SW480 (cell line): ENCODE data around the gene RSAD1.

Experiments used
- DNase-seq: peaks from one replicate; pipeline ENCODE4 v3.0.0-alpha.2; 2016; ENCODE audit warnings: low spot score

RSAD1 gene

GRCh38 chr17:50478391-50479381 lies at the start of gene RSAD1:
RSAD1 (plus strand) TSS chr17:50478860; CDS start chr17:50478885, 25 bp downstream.
- DNase-seq: peak; percentile 90

GRCh38 chr17:50429793-50430192 lies 48.9 kb upstream of the RSAD1 start:
- DNase-seq: no peak

- no peak for DNase-seq
Observed at GRCh38 chr17:50430821-50431618, 47.6 kb upstream of the RSAD1 start.

GRCh38 chr17:50432125-50432762 lies 46.4 kb upstream of the RSAD1 start:
- no peak for DNase-seq

GRCh38 chr17:50437409-50437808 lies 41.3 kb upstream of the RSAD1 start:
- DNase-seq: no peak

GRCh38 chr17:50439008-50439407 lies 39.7 kb upstream of the RSAD1 start:
- DNase-seq: no peak

GRCh38 chr17:50440172-50440837 lies 38.4 kb upstream of the RSAD1 start:
- DNase-seq: no peak

GRCh38 chr17:50440838-50441829 lies 37.5 kb upstream of the RSAD1 start:
- no peak for DNase-seq

GRCh38 chr17:50443505-50443974 lies 35.1 kb upstream of the RSAD1 start:
- no peak for DNase-seq

GRCh38 chr17:50444841-50445715 lies 33.6 kb upstream of the RSAD1 start:
- no peak for DNase-seq

GRCh38 chr17:50445730-50446325 lies 32.8 kb upstream of the RSAD1 start:
- no peak for DNase-seq

- DNase-seq: no peak
Observed at GRCh38 chr17:50447870-50448595, 30.6 kb upstream of the RSAD1 start.

- no peak for DNase-seq
Observed at GRCh38 chr17:50448643-50449042, 30.0 kb upstream of the RSAD1 start.

- DNase-seq: no peak
Observed at GRCh38 chr17:50451943-50452629, 26.6 kb upstream of the RSAD1 start.

- DNase-seq: no peak
Observed at GRCh38 chr17:50452630-50453300, 25.9 kb upstream of the RSAD1 start.

- no peak for DNase-seq
Observed at GRCh38 chr17:50453901-50454300, 24.8 kb upstream of the RSAD1 start.

- no peak for DNase-seq
Observed at GRCh38 chr17:50457621-50458020, 21.0 kb upstream of the RSAD1 start.
